ENCODE measurements around the gene SORCS2. TPM values are rescaled to one million over a fixed set of nuclear protein-coding genes. Genes with fewer than 3 reads are reported as not detected.

The SORCS2 gene
- total and polyA plus RNA-seq, 3 donors from 2014 or later, result 2.7 to 4.6 (median 2.9) TPM

DNA sequence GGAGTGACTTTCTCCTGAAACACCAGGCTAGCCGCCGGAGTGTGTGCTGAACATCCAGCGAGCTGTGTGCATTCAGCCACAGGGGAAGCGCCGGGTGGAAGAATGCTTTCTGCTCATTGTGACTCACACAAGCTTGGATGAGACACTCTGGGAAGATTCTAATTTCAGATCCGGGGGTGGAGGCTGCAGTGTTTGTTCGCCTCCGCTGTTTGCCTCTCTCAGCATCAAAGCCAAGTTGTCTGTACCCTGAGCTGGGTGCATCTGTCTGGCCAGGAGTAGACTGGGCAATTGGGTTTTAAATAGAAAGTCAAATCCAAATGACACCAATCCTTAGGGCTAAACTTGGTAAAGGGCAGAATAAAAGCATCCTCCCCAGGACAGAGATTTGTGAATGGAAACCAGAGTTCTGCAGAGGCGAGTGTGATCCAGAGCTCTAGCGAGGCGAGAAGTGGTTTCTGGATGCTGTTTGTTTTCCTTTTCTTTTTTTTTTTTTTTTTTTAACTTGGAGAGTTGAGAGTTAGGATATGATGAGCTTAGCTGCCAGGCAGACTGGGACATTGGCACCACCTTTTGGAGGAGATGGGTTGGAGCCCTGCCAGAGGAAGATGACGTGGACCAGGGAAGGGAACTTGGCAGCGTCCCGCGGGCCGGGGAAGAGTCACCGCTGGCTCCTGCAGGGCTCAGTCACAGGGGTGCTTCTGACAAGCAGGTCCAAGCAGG lies 438.4 kb downstream of the SORCS2 start:
- Histone ChIP-seq H3K27me3 (no peaks in the 10 kb centered on the region), H3K4me3 (no peak overlapping the region), H3K9me3 (no peaks in the 10 kb centered on the region), H3K27ac (peak overlapping the region in 1 of 2 donors; percentile 7), H3K36me3 (ENCODE audit: low read depth, missing control alignments) (no peaks in the 10 kb centered on the region), H3K4me1 (no peaks in the 10 kb centered on the region)
- TF ChIP-seq, protein P1, sequence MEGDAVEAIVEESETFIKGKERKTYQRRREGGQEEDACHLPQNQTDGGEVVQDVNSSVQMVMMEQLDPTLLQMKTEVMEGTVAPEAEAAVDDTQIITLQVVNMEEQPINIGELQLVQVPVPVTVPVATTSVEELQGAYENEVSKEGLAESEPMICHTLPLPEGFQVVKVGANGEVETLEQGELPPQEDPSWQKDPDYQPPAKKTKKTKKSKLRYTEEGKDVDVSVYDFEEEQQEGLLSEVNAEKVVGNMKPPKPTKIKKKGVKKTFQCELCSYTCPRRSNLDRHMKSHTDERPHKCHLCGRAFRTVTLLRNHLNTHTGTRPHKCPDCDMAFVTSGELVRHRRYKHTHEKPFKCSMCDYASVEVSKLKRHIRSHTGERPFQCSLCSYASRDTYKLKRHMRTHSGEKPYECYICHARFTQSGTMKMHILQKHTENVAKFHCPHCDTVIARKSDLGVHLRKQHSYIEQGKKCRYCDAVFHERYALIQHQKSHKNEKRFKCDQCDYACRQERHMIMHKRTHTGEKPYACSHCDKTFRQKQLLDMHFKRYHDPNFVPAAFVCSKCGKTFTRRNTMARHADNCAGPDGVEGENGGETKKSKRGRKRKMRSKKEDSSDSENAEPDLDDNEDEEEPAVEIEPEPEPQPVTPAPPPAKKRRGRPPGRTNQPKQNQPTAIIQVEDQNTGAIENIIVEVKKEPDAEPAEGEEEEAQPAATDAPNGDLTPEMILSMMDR (IDR thresholded peaks at IDR 0.05), result no peak
- TF ChIP-seq POLR2A (IDR thresholded peaks at IDR 0.05), result no peak
- intact Hi-C loops (cut with DNase I; ENCODE audit: low total_unique reads), result no loop called here
- DNase-seq, result peak; percentile 62
- 46 to 47% methylated on average over 17 of the region's 17 CpGs for WGBS, 2 donors

DNA sequence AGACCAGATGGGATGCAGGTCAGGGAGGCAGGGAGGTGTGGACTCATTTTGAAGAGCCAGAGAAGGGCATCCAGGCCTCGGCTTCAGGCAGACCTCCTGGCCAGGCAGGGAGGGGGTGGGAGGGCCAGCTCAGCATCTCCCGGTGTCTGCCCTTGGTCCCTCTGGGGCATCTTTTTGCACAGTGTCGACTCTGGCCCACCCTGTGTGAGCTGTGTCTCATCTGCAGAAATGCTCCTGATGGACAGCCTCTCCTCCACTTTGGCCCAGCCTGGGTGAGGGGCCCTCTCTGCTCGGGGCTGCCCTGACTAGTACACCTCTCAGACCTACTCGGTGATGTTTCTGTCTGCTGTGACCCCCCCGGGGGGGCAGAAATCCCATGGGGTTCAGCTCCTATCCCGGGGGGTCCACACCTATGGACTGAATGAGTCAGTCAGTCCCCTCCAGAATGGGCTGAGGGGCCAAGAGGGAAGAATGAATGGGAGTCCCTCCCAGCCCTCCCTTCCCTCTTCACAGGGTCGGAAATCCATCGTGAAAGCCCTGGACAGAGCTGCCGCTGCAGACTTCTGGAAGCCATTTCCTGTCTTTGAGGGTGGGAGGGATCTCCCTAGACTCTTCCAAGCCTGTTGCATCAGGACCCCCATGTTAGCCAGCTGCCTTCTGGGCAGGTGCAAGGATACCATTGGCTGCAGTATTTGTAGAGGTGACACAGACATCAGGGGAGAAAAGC lies 439.1 kb downstream of the SORCS2 start:
- intact Hi-C loops (cut with DNase I; ENCODE audit: low total_unique reads), result no loop called here
- no peaks in the 10 kb centered on the region for H3K36me3 ChIP-seq (ENCODE audit: low read depth, missing control alignments)
- H3K4me1 ChIP-seq, result no peaks in the 10 kb centered on the region
- no peak for DNase-seq
- no peak overlapping the region for H3K4me3 ChIP-seq
- peak overlapping the region in 1 of 2 donors; percentile 7 for H3K27ac ChIP-seq
- no peaks in the 10 kb centered on the region for H3K9me3 ChIP-seq
- WGBS, 2 donors, result 33 to 41% methylated on average over 7 to 10 of the region's 10 CpGs
- no peak for TF ChIP-seq POLR2A (IDR thresholded peaks at IDR 0.05)
- TF ChIP-seq, protein P1 (IDR thresholded peaks at IDR 0.05), result no peak
- no peaks in the 10 kb centered on the region for H3K27me3 ChIP-seq

DNA sequence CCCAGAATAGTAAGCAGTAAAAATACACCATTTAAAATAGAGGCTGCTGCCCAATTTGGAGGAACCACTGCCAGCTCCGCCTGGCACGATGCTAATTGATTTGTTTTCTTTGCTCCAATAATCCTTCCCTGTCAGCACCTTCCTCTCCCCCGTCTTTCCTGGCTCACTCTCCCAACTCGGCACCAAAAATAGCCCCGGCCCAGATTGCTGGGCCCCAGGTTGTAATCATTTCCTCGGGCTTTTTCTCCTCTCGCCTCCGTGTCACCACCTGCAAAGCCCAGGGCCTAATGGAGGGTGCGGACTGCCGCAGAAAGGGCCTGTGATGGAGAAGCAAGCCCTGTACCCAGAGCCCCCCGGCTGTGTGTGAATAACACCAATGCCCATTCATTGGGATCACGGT lies 440.0 kb downstream of the SORCS2 start:
- intact Hi-C loops (cut with DNase I; ENCODE audit: low total_unique reads), result no loop called here
- no peaks in the 10 kb centered on the region for H3K9me3 ChIP-seq
- no peak for TF ChIP-seq POLR2A (IDR thresholded peaks at IDR 0.05)
- TF ChIP-seq, protein P1 (IDR thresholded peaks at IDR 0.05), result no peak
- no peaks in the 10 kb centered on the region for H3K4me1 ChIP-seq
- no peaks in the 10 kb centered on the region for H3K36me3 ChIP-seq (ENCODE audit: low read depth, missing control alignments)
- no peak overlapping the region for H3K27ac ChIP-seq
- no peak for DNase-seq
- H3K27me3 ChIP-seq, result no peaks in the 10 kb centered on the region
- WGBS, 2 donors, result 73 to 75% methylated on average over 12 of the region's 12 CpGs
- no peak overlapping the region for H3K4me3 ChIP-seq

DNA sequence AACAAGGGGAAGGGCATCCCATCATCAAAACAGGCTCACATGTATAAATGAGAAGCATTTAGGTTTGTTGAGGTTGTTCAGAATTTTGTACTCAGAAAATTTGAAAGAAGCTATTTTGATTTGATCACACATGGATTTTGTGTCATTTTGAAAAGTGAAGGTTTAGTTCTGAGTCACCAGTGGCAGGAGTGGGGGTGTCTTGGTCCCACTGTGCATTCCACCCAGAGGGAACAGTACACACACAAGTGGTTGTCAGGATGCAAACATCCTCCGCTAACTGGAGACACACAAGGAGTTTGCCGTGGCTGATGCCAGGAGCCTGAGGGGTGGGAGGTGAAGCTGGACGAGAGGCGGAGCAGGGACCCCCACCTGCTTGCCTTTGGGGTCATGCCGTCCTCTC lies 440.6 kb downstream of the SORCS2 start:
- no peak for DNase-seq
- Histone ChIP-seq H3K4me3 (no peak overlapping the region), H3K9me3 (no peaks in the 10 kb centered on the region), H3K27me3 (no peaks in the 10 kb centered on the region), H3K27ac (no peak overlapping the region), H3K36me3 (ENCODE audit: low read depth, missing control alignments) (no peaks in the 10 kb centered on the region), H3K4me1 (no peaks in the 10 kb centered on the region)
- intact Hi-C loops (cut with DNase I; ENCODE audit: low total_unique reads), result no loop called here
- TF ChIP-seq POLR2A (IDR thresholded peaks at IDR 0.05), result no peak
- TF ChIP-seq, protein P1 (IDR thresholded peaks at IDR 0.05), result no peak
- 84 to 93% methylated on average over 5 of the region's 5 CpGs for WGBS, 2 donors
